Hematopoietic multipotent progenitor cell treated with erythropoietin and hydrocortisone succinate and interleukin-3 and kit ligand, for 17 days (in vitro differentiated cells): Measurements from ENCODE around the gene TGFBRAP1.
A peak's percentile ranks its signal among the peaks of the same experiment; 100 is the strongest.
"Not testable (repeated sequence)": the region's sequence is repeated elsewhere in the genome, so short reads cannot be mapped to it uniquely, and the experiment has no call there.

Experiments used
- DNase-seq: peaks from one replicate; pipeline ENCODE4 v3.0.0-alpha.2; 2015; ENCODE audit warnings: low spot score

The TGFBRAP1 gene

DNA sequence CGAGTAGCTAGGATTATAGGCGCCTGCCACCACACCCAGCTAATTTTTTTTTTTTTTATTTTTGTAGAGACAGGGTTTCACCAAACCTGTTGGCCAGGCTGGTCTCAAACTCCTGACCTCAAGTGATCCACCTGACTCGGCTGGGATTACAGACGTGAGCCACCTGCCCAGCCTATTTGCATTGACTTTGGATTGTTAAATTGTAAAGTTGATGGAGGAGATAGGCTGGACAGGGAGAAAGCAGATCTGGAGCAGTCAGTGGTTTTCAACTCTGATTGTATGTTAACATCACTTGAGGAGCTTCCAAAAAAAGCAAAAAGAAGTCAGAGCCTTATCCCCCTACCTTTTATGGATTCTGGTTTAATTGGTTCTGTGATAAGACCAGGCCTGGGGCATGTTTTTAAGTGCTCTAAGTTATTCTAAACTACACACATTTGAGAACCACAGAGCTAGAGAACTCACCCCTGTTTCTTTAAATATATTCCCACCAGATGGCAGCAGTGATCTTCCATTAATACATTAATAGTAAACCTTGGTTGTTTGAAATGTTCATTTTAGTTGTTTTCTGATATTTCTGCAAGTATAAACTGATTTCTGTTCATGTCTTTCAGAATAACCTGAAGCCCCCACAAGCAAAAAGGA is 15.3 kb upstream of the TGFBRAP1 start:
- peak; percentile 70 for DNase-seq

DNA sequence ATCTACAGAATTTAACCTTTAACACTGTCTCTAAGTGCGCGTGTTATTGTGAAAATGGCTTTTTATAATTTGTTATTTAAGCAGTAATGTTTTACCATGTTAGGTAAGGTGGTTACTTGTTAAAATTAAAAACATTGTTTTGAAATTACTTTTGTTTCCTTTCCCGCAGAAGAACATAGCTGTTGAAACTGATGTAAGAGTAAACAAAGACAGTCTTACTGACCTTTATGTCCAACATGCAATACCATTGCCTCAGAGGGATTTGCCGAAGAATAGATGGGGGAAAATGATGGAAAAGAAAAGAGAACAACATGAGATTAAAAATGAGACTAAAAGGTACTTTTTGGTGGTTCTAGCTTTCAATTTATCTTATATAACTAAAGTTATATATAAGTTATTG is 9.9 kb upstream of the TGFBRAP1 start:
- no peak for DNase-seq

DNA sequence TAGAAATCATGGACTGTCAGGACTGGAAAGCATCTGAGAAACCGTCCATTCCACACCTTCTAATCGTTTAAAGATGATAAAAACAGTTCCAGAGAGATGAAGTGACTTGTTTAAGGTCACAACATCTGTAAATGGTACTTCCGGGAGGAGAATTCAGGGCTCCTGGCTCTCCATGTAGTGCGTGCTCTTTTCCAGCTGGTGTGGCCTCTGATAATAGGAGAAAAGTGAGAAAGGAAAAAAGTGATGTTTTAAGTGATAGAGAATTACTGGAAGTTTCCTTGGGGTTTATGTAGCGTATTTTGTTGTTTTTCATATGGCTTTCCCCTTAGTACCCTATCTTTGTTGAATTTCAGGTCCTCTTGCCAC is 8.5 kb upstream of the TGFBRAP1 start:
- DNase-seq, result no peak

DNA sequence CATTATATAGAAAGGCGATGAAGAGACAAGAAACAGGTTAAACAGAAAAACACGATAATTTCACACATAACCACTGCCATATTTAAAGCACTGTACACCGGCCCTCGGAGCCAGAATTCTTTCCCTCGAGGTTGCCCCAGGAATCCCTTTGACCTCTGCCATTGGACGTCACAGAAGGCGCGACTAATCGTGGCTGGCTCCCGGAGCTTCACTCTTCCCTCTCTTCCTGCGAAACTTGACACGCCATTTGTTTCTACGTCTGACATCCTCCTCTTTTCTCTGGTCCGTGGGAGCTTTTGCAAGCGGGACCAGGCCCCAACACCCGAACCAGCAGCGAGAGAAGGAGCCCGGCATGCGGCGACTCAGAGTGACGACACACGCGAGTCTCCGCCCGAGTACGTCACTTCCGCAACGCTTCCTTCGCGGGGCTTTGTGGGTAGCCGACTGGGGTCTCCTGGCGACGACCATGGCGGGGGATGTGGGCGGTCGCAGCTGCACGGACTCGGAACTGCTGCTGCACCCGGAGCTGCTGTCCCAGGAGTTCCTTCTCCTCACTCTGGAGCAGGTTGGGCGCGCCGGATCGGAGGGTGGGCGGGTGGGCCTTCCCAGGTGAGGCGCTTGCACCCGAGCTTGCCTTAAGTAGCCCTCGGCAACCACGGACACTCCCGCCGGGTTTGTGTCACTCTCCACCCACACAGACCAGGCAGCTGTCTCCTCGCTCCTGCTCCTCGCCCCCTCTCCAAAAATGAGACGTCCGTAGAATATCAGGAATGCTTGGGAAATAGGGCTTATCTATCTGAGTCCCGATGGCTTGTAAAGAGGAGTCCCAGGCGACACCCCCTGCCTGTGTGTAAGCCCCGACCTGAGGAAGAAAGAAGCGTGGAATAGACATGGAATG is 7.8 kb upstream of the TGFBRAP1 start, which contains the start of gene C2orf49:
Gene C2orf49, plus strand, starts transcription at position 419 of the 898 bp plus-strand sequence. Its CDS starts 48 bp downstream, at position 467.
- DNase-seq, result peak; percentile 92

DNA sequence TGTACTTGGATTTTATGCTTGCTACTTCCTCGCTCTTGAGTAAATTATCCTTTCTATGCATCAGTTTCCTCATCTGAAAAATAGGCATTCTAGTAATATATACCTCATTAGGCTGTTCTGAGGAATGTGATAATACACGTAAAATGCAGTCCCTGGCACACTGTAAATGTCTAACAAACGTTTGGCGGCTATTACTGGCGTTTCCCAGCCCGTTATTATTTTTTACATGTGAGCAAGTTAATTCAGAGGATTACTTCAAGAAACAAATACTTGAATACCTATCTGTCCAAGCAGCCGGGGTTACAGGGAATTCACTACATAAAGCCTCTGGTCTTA is 7.2 kb upstream of the TGFBRAP1 start:
- no peak for DNase-seq

DNA sequence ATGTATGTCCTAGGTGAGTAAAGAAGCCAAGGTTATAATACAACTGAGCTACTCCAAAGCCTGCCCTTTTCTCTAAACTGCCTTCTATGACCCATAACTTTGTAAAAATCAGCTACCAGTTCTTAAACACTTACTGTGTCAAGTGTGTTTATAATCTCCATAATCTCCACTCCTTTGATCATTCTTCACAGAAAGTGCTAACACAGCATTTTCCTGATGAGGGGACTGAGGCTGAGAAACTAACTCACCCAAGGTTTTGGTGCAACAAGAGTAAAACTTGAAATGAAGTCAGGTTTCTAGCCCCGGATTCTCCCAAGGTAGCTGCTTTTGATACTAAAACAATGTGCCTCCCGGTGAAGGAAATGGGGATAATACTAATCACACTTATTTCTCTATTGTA is 5.9 kb upstream of the TGFBRAP1 start:
- DNase-seq, result no peak

DNA sequence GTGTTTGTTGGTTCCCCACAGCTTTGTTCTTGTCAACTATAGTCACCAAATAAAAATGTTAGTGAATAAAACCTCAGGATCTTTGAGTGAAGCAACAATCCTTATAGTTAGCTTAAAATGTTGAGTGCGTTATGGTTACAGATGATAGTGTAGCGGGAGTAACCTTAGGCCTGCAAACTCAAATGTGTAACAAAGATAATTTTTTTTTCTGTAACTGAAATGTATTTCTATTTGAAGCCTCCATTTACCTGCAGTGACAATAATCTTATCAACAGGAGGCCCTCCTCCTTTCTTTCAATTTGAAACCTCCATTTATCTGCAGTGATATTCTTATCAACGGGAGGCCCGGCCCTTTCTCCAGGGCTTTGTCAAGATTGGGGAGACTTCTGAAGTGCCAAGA is 4.7 kb upstream of the TGFBRAP1 start:
- no peak for DNase-seq

DNA sequence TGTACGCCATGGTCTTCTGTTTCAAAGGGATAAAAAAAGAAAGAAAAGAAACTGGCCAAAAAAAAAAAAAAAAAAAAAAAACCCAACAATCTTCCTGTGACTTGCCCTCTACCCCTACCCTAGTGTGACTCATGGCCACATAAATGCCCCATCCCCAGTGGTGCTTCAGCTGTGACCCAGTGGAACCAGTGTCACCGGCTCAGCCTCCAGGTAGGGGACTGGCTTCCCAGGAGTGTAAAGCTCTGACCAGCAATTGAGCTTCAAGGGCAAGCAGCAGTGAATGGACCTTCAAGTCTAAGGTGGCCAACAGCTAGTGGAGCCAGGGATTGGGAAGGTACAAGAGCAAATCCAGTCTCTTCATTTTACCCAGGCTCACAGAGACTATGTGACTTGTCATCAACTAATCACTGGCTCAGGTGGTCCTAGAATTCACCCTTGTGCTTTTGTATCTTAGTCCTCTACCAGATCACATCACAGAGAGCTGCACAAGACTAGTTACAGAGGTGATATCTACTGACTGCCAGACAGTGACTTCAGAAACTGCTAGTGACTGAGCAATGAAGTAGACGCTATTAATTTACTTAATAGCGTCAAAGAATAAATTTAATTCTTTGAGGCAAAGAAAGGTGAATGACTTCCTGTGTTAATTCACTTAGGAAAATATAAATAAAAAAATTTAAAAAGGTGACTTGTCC is 1.3 kb upstream of the TGFBRAP1 start:
- DNase-seq, result no peak

DNA sequence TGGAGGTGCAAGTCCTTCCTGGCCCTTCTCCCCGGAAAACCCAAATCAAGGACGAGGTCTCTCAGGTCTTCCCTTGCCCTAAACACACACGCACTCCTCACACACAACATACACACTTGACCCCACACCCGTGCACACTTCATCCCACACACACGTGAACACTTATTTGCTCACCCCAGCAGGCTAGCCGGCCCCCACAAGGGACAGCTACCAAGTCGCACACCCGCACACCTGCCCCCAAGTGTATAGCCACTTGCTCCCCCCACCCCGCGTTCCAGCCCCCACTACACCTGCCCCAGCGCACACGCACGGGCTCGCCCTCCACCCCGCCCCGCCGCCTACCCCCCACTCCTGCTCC is 359 bp downstream of the TGFBRAP1 start:
- DNase-seq, result no peak

DNA sequence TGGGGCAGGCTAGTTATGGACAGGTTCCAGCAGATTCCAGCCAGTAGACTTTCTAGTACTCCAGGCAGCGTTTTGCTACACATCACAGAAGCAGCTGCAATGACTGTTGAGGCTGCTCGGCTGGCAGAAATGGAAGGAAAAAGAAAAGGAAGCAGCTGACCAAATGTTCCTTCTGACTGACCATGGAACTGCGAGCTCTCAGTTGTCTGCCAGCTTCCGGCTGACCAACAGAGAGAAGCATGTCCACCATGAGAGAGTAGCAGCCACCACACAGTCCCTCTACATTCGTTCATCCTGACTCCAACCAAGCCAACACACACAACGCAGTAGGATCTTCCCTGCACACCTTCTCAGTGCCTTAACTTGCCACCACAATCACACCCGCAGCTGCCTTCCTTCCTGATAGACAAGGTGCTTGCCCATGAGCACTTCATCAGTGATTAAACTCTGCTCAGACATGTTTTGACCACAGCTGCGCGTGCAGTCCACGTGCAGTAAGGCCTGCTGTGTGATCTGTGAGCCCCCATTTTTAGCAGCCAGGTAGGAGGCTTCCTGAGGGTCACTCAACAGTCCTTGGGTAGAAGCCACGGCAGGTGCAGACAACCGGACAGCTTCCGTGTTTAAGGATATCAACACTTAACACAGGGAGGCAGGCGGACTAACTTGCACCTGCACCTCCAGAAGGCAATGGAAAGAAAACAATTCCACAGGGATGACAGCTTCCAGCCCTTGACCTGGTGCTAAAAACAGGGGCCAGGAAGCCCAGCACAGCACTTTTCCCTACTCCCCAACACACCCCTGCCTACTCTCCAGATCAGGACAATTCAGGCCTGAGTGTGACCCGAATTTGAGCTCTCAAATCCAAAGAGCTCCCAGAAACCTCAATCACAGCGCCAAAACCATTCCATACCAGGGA is 996 bp downstream of the TGFBRAP1 start:
- no peak for DNase-seq

DNA sequence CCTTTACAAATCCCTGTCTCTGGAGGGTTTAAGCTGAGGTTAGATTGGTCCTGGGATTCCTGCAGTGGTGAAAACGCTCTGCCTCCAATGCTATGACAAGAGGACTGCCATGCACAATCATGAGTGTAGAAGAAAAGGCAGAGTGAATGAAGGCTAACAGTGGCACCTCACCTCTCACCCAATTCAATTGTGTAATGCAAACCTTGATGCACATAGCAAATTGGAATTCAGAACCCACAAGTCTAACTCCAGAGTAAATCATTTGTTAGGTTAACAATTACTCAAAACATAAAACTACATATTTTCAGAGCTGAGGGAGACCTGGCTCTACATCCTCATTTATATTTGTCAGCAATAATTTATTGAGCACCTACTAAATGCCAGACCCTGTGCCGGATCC is 1.8 kb downstream of the TGFBRAP1 start:
- no peak for DNase-seq

DNA sequence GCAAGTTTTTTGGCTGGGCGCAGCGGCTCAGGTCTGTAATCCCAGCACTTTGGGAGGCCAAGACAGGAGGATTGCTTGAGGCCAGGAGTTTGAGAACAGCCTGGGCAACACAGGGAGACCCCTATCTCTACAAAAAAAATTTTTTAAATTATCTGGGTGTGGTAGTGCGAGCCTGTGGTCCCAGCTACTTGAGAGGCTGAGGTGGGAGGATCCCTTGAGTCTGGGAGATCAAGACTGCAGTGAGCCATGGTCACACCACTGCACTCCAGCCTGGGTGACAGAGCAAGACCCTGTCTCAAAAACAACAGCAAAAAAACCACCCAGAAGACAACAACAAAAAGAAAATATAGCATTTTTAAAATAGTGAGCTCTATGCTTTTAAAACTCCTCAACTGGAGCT is 2.3 kb downstream of the TGFBRAP1 start:
- DNase-seq, result not testable (repeated sequence)

DNA sequence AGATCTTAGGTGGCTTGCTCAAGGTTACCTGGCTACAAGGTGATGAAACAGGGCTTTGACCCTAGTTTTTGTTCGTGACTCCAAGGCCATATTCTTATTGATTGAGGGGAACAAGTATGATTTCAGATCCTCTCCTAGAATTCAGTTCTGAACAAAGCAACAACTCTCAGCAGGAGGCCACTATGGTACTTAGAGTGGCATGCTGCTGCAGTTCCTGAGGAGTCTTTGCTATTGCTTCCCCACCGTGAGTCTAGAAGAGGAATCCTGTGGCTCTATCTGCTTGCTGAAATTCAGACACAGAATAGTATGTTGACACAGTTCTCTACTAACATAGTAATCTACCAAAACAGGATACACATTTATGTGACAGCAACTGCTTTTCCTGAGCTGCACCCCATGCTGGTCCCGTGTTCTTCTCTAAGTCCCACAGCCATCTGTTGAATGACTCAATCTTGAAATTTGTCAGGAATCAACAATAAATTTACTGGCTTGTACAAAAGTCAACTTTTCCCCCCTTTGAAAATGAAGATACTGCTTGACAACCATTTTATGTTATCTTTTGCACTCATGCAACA is 4.1 kb downstream of the TGFBRAP1 start:
- DNase-seq, result no peak

DNA sequence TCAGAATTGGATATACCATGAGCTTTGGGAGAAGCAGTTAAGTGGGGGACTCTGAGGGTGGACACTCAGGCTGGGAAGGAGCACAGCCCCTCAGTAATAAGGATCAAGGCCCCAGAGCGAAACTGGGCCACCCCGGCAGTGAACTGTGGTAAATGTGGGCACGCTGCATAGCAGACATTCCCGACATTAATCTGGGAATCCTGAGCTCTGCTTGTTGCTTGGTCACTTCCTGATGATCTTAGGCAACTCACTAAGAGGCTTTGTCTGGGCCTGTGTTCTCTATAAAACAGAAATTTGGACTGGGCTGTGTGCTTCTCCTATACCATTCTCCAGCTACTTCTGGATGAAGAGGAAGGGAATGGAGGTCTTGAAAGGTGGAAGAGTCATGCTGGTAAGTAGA is 4.8 kb downstream of the TGFBRAP1 start:
- no peak for DNase-seq

DNA sequence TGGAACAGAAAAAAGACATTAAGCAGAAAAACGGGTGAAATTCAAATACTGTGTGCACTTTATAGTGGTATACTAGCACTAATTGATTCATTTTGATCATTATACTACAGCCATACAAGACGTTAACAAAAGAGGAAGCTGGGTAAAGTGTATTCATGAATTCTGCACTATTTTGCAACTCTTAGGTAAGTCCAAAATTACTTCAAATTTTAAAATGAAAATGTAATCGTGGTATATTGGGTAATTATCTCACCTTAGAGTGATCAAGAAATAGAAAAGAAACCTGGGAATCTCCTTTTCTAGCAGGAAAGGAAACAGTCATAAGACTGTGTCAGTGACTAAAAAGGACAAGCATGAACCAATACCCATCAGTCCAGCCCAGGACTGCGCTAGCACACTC is 5.4 kb downstream of the TGFBRAP1 start:
- no peak for DNase-seq

DNA sequence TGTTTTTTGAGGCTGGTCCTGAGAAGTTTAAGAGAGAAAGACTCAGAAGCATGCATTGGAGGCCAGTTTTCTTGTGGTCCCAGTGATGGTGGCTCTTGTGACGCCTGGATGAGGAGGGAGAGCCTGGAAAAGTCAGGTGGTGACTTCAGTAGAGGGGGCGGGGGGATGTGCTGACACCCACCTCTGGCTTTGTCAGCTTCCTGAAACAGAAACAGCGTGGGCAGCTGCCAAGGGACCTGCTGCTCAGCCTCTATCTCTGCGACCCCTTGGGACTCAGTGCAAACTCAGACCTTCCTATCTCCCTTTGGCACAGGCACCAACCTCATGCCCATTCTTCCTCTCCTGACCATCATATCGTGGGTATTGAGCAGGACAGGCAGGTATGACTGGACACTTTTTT is 6.4 kb downstream of the TGFBRAP1 start:
- DNase-seq, result no peak

DNA sequence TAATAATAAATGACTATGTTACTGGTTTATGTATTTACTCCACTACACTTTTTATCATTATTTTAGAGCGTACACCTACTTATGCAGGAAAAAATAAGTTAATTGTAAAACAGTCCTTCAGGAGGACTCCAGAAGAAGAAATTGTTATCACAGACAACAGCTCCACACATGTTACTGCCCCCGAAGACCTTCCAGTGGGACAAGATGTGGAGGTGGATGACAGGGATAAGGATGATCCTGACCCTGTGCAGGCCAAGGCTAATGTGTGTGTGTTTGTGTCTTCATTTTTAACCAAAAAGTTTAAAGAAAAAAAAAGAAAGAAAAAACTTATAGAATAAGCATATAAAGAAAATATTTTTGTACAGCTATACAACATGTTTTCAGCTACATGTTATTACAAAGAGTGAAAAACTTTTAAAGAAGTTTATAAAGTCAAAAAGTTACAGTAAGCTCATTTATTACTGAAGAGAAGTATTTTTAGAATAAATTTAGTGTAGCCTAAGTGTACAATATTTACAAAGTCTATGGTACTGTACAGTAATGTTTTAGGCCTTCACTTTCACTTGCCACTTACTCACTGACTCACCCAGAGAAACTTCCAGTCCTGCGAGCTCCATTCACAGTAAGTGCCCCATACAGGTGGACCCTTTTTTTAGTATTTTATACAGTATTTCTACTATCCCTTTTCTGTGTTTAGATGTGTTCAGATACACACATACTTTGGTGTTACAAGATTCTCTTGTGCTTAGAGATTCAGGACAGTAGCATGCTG is 7.5 kb downstream of the TGFBRAP1 start:
- no peak for DNase-seq

DNA sequence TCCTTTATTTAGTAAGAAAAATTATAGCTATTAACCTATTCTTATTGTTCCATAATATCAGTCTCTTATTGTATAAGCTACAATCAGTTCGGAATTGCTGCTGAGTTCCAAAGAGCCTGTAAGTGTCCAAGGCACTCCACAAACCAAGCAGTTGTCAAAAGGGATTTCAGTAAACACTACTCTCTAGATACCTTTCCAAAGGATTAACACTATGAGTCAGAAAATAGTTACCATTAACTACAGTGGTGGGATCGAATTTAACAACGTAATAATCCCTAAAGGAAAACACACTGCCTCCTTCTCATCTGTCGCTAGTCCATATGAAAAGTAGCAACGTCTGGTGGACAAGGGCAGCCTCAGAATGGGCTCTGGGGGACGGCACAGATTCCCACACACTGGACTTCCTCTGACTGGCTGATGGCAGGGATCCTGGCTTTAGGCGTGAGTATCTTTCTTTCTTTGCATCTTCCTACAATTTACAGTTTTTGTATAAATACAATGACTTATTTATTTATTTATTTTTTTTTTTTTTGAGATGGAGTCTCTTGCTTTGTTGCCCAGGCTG is 8.8 kb downstream of the TGFBRAP1 start:
- DNase-seq, result no peak

DNA sequence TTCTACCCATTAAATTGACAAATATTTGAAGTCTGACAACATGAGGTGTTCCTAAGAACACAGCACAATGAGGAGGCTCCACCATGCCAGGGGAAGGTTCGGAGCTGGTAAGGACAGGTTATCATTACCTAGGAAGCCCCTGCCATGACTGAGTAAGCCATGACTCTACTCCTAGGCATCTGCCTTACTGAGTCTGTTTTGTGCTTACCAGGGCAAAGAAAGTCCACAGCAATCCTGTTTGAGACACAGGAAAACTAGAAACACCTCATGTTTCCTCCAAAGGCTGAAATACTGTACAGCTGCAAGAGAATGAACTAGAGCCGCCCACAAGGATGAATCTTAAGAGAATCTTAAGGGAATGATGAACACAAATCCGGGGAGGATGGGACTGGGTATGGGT is 11.6 kb downstream of the TGFBRAP1 start:
- DNase-seq, result no peak

DNA sequence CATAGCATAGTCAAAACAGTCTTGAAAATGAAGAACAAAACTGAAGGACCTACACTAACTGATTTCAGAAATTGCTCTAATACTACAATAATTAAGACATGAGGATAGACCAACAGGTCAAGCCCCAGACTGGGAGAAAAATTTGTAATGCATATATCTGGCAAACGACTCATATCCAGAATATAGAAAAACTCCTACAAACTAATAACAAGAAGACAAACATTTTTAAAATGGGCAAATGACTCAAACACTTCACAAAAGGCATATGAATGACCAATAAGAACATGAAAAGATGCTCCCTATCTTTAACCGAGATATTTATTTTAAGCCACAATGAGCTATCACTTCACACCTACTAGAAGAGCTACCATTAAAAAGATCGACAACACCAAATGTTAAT is 14.2 kb downstream of the TGFBRAP1 start:
- no peak for DNase-seq

DNA sequence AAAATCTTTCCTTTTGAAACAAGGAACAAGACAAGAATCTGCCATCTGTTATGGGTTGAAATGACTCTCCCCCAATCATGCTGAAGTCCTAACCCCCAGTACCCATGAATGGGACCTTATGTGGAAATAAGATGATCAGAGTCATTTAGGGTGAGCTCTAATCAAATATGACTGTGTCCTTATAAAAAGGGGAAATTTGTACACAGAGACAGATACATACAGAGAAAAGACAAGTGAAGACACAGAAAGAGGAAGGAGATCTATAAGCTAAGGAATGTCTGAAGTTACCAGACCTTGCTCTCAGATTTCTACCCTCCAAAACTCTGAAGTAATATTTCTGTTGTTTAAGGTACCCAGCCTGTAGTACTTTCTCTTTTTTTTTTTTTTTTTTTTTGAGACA is 15.7 kb downstream of the TGFBRAP1 start:
- DNase-seq, result no peak
